Liver (tissue), 3 donors: ENCODE measurements around the gene MIGA1.

Experiments
- CTCF ChIP-seq: fragments of 150-350 bp; IDR thresholded peaks from 2 replicates; pipeline ENCODE4 v1.5.1; 2017; ENCODE audit warnings: improper control_type of control experiment, low read depth, low read length; ENCODE audit not compliant: missing input control
- EGR1 ChIP-seq, 2 donors: IDR thresholded peaks; 2 replicates each; pipeline ENCODE4 v1.6.1; 2016 to 2018; ENCODE audit warnings: antibody characterized with exemption in 2 of 2, low read depth in 2 of 2
- FOXA1 ChIP-seq: IDR thresholded peaks from 2 replicates; pipeline ENCODE4 v1.6.1; 2016; ENCODE audit warnings: antibody characterized with exemption
- MAX ChIP-seq: IDR thresholded peaks from 2 replicates; pipeline ENCODE4 v1.6.1; 2016; ENCODE audit warnings: antibody characterized with exemption
- NR2F2 ChIP-seq: IDR thresholded peaks from 2 replicates; pipeline ENCODE4 v1.6.1; 2016; ENCODE audit warnings: antibody characterized with exemption
- RAD21 ChIP-seq, 2 donors: IDR thresholded peaks; 2 replicates each; pipeline ENCODE4 v1.6.1; 2016; ENCODE audit warnings: antibody characterized with exemption in 2 of 2, mild to moderate bottlenecking in 2 of 2
- RXRA ChIP-seq, 2 donors: IDR thresholded peaks; 2 replicates each; pipeline ENCODE4 v1.6.1; 2017 to 2018; ENCODE audit warnings: antibody characterized with exemption in 2 of 2, mild to moderate bottlenecking in 1 of 2
- SP1 ChIP-seq: IDR thresholded peaks from 2 replicates; pipeline ENCODE4 v1.6.1; 2018; ENCODE audit warnings: antibody characterized with exemption, mild to moderate bottlenecking
- TAF1 ChIP-seq: conservative IDR thresholded peaks from 2 replicates; pipeline ENCODE4 v1.6.1; 2016; ENCODE audit warnings: antibody characterized with exemption, mild to moderate bottlenecking
- YY1 ChIP-seq: IDR thresholded peaks from 2 replicates; pipeline ENCODE4 v1.6.1; 2016; ENCODE audit warnings: antibody characterized with exemption, mild to moderate bottlenecking
- donor health status: healthy.
- donor health status: healthy.

- TF ChIP-seq CTCF: no peak
- no peak for TF ChIP-seq RAD21 (IDR thresholded peaks at IDR 0.05)
- TF ChIP-seq RXRA (IDR thresholded peaks at IDR 0.05): no peak
- no peak for TF ChIP-seq MAX
- no peak for TF ChIP-seq TAF1
- no peak for TF ChIP-seq SP1
- TF ChIP-seq NR2F2: no peak
- no peak for TF ChIP-seq YY1
- TF ChIP-seq EGR1 (IDR thresholded peaks at IDR 0.05; ENCODE audit: low read depth in 2 of 2): no peak
- TF ChIP-seq FOXA1: no peak
These were observed 3.7 kb downstream of the MIGA1 start for GRCh38 chr1:77783141-77783540.
